NCI-H526 treated with DMSO at 0.1 percent for 48 hours (cell line): ENCODE measurements around the gene TBC1D1.

Source experiments
- DNase-seq: peaks from one replicate; lab custom pipeline; 2025; lab: John Stamatoyannopoulos, UW

TBC1D1 gene

DNA sequence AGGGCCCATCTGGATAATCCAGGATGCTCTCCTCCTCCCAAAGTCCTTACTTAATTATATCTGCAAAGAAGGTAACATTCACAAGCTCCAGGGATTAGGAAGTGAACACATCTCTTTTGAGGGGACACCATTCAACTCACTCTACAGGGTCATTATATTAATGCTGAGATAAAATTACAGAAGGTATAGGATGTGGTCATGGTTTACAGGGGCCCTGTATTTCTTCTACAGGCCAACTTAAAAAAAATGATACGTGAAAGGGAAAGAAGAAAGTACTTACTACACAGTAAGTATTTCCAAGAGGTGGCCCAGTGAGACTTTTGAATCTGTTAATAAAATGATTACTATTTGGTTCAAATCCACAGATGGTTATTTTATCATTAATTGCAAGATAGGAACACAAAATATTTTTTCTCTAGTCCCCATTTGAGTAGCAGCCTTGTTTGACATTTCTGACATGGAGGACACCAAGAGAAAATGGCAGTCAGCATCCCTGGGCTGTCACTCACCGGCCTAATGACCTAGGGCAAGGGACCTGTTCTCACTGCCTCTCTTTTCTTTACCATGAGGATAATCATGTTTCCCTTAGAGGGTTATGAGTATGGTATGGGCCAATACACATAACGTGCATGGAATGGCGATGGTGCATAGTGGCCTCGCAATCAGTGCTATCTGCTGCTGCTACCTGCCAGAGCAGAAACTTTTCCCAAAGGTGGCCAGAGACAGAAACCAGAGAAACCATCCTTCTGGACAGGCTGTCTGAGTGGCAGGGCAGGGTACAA is 209.8 kb downstream of the TBC1D1 start:
- no peak for DNase-seq

DNA sequence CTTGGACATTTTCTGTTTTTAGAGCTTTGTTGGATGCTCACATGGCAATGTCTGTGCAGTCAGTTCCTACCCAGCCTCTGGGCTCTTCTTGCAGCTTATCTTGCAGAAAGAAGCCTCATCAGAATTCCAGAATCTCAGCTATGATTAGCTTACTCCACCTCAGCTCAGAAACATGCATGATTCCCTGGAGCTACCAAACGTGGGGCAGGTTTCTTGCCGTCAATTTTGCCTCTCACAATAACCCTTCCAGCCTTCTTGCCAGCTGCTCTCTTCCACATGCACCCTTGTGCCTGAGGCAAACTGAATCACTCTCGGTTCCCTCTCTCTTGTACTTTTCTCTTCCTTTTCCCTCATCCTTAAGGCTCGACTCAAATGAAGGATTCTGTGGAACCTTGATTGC is 210.7 kb downstream of the TBC1D1 start:
- DNase-seq = no peak

DNA sequence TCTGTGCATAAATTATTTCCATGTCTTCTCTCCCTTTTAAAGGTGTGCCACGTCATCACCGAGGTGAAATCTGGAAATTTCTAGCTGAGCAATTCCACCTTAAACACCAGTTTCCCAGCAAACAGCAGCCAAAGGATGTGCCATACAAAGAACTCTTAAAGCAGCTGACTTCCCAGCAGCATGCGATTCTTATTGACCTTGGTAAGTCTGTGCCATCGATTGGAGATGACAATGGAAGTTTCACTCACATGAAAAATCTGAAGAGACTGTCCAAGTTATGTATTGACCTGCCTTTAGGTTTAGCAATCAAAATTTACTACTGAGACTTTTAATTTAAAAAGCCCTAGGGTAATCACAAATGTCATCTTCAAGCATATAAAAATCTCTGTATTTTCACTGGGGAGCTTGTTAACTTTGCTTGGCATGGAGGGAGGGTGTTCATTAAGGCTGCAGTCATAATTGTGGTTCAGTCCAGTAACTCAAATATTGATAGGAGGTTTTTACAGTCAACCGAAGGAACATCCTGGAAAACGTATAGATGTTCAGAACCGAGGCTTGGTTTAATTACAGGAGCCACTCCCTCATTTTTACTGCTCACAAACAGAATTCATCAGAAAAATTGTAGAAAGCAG is 212.2 kb downstream of the TBC1D1 start:
- no peak for DNase-seq

DNA sequence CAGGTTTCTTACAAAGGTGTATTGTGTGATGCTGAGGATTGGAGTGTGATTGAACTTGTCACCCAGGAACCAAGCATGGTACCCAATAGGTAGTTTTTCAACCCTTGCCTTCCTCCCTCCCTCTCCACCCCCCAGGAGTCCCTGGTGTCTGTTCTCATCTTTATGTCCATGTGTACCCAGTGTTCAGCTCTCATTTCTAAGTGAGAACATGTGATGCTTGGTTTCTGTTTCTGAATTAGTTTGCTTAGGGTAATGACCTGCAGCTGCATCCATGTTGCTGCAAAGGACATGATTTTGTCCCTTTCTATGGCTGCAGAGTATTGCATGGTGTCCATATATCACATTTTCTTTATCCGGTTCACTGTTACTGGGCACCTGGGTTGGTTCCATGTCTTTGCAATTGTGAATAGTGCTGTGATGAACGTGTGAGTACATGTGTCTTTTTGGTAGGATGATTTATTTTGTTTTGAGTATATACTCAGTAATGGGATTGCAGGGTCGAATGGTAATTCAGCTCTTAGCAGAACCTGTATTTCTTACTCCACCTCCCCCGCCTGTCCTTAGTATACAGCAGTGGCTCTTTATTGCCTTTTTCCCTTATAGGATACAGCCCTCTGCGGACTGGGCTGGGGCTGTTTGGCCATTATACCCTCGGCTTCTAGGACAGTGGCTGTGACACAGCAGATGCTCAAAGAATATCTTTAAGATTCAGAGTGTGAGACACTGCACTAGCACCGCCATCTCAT is 214.8 kb downstream of the TBC1D1 start:
- no peak for DNase-seq

DNA sequence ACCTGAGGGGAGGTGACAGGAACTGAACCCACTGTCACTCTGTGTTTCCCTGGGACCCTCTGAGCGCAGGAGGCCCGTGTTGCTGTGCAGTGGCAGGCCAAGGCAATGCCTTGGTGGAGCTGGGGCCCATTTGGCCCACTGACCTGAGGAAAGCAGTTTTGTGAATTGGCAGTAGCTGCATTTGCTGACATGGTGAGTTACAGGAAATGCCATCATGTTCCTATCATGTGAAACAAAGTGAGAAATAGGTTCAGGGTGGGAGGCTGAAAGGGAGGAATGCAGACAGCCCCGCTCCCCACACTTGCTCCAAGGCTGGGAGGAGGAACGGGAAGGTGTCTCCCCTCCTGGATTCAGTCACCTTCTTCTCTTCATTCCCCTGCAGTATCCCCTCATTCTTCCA is 215.4 kb downstream of the TBC1D1 start:
- DNase-seq = no peak

DNA sequence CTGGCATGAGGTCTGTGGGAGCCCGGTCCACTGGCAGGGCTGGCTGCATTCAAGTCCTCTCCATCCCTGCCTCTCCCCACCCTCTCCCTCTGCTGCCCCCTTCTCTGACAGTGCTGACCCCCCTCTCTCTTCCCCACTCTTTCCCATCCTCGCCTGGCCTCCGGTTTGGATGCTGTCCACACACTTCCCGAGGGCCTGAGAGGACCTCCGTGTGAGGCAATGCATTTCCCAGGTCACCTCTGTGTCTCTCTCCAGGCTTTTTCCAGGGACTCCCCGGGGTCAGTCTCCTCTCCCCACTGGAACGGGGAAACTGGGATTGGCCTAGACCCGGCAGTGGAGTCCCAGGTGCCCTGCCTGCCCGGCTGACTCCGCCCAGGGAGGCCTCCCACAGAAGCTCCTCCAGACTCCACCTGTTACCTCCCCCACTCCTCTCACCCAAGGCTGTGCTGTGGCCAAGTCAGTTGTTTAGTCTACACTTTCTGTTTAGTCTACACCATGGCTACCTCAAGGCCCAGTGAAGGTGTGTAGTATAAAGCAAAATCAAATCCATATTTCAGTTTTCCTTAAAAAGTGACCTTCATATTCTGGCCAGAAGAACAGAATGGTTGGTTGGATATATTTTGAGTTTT is 216.1 kb downstream of the TBC1D1 start:
- DNase-seq = no peak

DNA sequence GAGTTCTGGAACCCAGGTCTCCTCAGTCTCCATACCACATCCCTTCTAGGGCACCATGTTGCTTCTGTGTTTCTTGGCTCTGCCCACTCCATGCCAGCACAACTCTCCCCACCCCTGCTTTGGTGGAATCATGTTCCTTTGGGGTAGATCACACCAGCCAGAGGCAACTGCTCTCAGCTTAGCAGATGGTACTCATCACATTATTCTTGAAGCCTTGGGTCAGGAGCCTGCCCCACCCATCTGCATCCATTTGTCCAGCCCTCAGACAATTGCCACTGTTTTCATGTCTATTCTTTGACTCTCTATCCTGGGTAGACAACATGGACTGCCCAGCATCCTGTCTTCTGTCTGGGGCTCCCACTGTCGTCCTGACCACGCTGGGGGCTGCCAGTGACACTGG is 216.9 kb downstream of the TBC1D1 start:
- no peak for DNase-seq

DNA sequence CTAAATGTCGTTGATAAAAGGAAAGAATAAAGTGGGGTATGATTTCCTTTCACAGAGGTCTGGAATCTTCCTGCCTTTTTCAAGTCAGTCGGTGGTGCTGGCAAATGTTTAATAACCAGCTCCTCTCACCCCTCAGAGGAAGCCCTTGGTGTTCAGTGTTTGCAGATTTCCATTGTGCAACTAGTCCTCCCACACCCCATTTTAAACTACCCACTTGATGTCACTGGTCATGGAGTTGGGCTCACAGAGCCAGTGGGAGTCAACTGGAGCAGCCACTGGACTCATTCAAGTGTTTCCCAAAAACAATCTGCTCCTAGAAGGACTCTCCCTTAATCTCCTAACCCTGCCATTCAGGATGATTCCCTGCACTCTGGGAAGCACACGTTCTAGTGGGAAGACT is 218.5 kb downstream of the TBC1D1 start:
- no peak for DNase-seq

DNA sequence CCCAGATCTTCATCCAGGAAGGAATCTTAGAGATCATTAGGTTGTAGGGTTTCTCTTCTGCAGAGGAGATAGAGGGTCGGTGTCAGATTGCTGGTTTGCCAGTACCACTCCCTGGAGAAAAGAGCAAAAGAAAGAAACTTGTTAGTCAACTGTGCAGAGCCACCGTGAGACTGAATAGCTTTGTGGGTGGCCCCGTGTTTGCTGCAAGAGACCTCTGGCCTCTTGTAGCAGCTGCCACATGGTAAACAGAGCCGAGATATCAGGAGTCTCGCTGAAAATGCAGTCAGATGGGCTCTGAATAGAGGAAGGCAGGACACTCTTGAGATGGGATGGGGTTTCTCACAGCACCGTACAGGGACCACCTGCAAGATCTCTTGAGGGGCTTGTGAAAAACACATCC is 219.0 kb downstream of the TBC1D1 start:
- DNase-seq = no peak

DNA sequence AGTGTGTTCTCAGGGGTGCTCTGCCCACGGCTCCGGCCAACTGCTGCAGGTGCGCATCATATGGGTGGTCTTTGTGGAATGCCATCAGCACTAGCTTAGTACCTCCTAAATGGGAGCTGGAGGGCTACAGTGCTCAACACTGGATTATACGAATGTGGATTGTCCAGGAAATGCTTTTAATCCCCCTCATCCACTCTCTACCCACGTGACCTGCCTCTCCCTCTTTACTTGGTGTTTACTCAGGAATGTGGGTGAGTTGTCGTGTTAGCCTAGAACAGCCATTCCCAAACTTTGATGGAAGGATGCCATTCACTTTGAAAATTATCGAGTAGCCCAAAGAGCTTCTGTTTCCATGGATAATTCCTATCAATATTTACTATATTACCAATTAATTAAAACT is 220.1 kb downstream of the TBC1D1 start:
- DNase-seq = no peak

DNA sequence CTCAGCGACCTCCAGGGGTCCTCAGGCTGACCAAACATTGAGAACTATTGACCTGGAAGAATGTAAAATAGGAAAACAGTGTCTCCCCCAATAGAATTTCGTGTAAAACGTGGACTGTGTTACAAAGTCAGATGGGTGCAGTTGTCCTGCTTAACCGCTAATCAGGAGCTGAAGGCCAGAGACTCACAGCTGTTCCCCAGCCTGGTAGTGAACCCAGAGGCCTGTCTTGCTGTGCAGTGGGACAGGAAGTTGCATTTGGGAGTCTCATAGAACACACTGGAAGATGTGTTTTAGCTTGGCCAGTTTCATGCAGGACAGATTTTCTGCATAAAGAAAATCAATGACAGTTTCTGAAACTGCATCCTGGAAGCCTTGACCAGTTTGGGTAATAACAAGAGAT is 220.8 kb downstream of the TBC1D1 start:
- no peak for DNase-seq

DNA sequence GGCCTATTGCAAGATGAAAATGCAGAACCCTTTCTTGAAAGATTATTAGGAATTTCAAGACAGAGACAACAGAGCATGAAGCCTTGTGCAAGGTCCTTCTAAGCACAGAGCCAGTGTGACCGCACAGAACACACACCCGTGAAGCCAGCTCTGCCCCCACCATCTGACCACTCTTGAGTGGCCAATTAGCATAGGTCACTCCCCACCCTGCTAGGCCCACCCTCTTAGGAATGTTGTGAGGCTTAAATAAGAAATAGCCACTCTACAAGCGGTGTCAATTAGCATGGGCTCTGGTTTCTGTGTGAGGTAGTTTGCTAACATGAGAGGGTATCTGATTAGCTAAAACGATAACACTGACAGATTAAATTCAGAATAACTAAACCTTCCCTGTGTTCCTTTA is 222.2 kb downstream of the TBC1D1 start:
- DNase-seq = no peak

DNA sequence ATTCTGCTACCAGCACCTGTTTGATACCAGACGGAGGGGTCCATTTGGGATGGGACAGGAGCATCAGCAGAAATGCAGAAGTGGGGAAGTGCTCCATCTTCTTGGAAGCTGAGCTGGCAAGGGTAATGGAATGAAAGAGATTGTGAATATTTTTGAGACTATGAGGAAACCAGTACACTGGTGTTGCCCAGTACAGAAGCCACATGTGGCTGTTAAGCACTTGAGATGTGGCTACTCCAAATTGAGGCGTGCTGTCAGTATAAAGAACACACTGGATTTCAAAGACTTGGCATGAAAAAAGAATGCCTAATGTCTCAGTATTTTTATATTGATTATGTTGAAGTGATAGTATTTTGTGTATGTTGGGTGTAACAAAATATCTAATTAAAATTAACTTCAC is 222.7 kb downstream of the TBC1D1 start:
- no peak for DNase-seq

DNA sequence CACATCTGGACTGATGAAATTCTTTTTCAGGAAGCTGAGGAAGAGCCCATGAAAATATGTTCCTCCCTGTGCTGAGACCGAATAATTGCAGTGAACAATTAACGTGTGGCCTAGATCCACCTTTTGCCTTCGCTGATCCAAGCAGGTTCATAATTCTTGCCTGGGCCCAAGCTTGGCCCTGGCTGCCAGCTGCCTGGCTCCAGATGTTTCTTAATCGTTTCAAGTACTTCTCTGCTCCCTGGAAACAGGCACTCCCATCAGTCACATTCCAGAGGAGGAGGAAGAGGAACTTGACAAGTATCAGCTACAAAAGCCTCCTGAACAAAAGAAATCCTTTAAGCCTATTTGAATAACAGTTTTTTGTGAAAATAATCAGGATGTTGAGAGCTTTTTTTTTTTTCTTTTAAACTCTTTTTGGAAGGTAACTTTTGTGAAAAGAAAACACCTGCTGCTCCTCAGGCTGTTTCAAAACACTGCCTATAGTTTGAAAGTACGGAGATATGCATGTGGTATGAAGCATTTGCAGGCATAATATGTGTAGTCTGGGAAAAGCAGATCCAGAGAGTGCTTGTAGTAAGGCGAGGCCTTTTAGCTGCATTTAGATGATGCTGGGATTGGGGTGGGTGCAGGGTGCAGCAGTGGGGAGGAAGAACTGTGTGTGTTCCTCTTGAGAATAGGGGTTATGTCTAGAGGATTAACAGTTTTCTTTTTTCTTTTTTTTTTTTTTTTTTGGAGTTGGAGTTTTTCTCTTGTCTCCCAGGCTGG is 223.7 kb downstream of the TBC1D1 start:
- DNase-seq = no peak

DNA sequence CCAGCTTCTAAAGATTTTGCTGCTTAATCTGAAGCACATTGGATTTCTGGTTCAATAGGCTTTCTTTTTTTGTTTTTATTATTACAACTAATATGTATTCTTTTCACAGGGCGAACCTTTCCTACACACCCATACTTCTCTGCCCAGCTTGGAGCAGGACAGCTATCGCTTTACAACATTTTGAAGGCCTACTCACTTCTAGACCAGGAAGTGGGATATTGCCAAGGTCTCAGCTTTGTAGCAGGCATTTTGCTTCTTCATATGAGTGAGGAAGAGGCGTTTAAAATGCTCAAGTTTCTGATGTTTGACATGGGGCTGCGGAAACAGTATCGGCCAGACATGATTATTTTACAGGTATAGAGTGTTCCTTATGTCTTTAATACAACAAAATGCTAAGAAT is 224.7 kb downstream of the TBC1D1 start:
- no peak for DNase-seq

DNA sequence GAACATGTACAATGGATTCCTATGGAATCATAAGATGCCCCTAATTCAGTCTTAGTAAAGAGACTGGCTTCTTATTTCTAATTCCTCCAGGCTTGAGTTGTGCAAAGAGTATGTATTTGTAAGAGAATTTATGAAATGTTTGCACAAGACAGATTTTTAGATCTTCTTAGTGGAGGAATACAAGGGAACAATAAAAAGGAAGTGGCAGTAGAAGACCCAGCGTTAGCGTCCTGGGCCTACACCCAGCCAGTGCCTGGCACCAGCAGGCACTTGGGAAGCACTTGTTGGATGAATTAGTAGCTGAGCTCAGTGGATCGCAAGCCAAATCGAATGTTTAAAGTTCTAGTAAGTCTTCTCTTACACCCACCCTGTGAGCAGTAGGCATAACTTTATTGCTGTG is 226.7 kb downstream of the TBC1D1 start:
- no peak for DNase-seq

DNA sequence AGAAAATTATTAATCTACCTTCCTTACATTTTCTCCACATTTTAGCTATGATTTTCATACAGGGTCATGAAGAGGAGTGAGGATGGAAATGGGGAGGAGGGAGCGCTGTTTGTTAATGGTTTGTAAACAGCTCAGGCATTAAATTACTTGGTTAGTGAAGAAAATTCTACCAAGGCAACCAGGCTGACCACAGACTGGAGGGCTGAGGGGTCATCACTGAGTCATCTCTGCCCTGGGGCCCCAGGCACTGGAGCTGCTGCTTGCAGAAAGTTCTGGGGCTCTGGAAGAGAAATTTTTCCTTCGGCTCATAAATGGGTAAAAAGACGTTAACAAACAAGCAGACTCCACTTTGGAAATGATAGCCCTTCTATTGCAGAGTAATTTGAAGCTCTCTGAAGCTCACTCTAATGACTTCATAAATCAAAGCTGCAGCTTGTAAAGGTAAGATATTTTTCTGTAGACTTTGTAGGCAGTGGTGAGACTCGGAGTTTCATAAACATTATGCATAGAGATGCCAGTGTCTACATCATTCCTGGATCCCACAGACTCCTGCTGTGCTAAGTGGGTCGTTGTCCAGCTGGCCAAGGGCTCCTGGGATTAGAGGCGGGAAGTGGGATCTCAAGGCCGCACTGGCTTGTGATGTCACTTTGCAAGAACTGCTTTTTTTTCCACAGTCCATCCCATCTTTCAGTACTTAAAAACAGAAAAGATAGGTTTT is 228.9 kb downstream of the TBC1D1 start:
- no peak for DNase-seq

DNA sequence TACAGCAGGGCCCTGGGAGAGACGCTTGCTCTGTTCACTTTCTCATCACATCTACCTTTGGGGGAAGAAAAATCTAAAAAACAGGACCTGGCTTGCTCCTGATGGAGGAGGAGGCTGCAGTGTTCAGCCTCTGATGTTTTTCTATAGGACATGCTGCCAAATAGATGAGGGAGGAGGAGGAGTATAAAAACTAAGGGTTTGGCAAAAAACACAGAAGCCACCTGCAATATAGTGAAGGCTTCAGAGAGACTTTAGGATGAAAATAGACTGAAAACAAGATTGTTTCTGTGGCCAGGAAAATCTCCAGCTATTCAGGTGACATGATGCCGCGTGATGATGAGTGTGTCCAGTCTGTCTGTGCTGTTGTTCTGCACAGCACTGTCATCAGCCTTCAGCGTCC is 229.9 kb downstream of the TBC1D1 start:
- no peak for DNase-seq

DNA sequence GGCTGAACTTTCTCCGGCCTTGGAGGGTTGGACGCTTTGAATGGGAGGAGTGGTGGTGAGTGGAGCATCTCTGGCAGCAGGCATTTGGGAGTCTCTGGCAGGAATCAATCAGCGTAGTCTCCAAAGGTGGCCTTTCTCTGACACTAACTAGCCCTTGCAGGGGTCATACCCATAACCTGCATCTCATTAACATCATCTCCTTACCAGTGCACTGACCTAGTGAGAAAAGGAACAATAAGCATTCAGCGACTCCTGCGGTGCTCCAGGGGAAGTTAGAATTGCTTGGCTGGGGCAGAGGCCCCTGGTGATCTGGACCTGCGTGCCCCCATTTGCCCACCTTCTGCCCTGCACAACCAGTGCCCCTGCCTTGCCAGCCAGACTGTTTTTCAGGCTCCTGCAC is 231.2 kb downstream of the TBC1D1 start:
- no peak for DNase-seq

DNA sequence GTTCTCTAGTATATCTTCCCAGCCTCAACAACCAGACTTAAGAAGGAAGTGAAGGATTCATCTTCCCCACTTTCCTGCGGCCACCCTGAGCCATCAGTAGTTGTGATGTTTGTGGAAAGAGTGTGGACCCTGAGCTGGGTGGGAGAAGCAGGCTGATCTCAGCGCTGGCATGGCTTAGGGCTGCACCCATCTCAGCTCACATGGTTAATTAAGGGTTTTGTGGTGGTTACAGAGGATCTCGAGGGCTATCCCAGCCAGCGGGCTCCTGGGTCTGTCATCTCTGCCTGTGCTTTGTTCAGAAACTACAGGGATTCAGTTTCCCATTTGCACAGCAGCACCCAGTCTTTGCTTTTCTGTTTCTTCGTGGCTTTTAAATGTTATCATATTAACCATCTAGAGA is 232.7 kb downstream of the TBC1D1 start:
- no peak for DNase-seq

DNA sequence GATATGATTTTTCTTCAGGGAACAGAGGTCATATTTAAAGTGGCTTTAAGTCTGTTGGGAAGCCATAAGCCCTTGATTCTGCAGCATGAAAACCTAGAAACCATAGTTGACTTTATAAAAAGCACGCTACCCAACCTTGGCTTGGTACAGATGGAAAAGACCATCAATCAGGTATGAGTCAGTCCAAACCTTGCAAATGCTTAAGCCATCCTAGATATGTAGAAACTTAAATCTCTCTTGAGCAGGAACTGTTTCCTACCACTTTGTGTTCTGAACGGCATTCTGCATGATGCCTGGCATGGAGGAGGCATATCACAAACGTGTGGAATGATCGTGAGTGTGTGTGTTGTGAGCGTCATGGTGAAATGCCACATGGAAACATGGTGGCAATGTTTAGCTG is 234.1 kb downstream of the TBC1D1 start:
- DNase-seq = no peak
